ENCODE measurements around the gene RBMS3.
"Not testable (repeated sequence)": the region's sequence is repeated elsewhere in the genome, so short reads cannot be mapped to it uniquely, and the experiment has no call there.

Gene RBMS3

GRCh38 chr3:29313981-29314726 is 33.3 kb downstream of the RBMS3 start:
- no peak for DNase-seq

GRCh38 chr3:29314727-29315088 is 33.8 kb downstream of the RBMS3 start:
- no peak for DNase-seq

GRCh38 chr3:29317659-29318173 is 36.8 kb downstream of the RBMS3 start:
- DNase-seq: no peak

GRCh38 chr3:29318251-29318650 is 37.4 kb downstream of the RBMS3 start:
- DNase-seq: no peak

GRCh38 chr3:29319262-29319661 is 38.4 kb downstream of the RBMS3 start:
- DNase-seq: no peak

- no peak for DNase-seq
Observed at GRCh38 chr3:29319798-29320197, 38.9 kb downstream of the RBMS3 start.

- no peak for DNase-seq
Observed at GRCh38 chr3:29322586-29322985, 41.7 kb downstream of the RBMS3 start.

GRCh38 chr3:29324180-29324651 is 43.3 kb downstream of the RBMS3 start:
- DNase-seq: no peak

GRCh38 chr3:29326540-29326939 is 45.7 kb downstream of the RBMS3 start:
- DNase-seq: not testable (repeated sequence)

GRCh38 chr3:29329986-29330890 is 49.4 kb downstream of the RBMS3 start:
- DNase-seq: no peak

GRCh38 chr3:29331035-29331434 is 50.2 kb downstream of the RBMS3 start:
- DNase-seq: no peak

- DNase-seq: no peak
Observed at GRCh38 chr3:29331456-29332194, 50.8 kb downstream of the RBMS3 start.

- DNase-seq: no peak
Observed at GRCh38 chr3:29332195-29332637, 51.3 kb downstream of the RBMS3 start.

GRCh38 chr3:29333576-29333975 is 52.7 kb downstream of the RBMS3 start:
- DNase-seq: no peak

- DNase-seq: no peak
Observed at GRCh38 chr3:29334706-29335105, 53.8 kb downstream of the RBMS3 start.

- DNase-seq: no peak
Observed at GRCh38 chr3:29335438-29335837, 54.6 kb downstream of the RBMS3 start.

GRCh38 chr3:29335943-29336342 is 55.1 kb downstream of the RBMS3 start:
- no peak for DNase-seq

GRCh38 chr3:29337565-29337964 is 56.7 kb downstream of the RBMS3 start:
- DNase-seq: no peak

GRCh38 chr3:29338377-29338776 is 57.5 kb downstream of the RBMS3 start:
- no peak for DNase-seq

GRCh38 chr3:29339016-29339833 is 58.4 kb downstream of the RBMS3 start:
- DNase-seq: no peak

- DNase-seq: no peak
Observed at GRCh38 chr3:29344154-29344553, 63.3 kb downstream of the RBMS3 start.

- DNase-seq: no peak
Observed at GRCh38 chr3:29344935-29345334, 64.1 kb downstream of the RBMS3 start.

Measured in activated naive CD4-positive, alpha-beta T cell (primary cell).